ENCODE results near the gene EIF3B. TPM values are rescaled to one million over a fixed set of nuclear protein-coding genes. Genes with fewer than 3 reads are reported as not detected.

Gene EIF3B
- total RNA-seq, 1 experiment from 2014 or later = 87.0 TPM

DNA sequence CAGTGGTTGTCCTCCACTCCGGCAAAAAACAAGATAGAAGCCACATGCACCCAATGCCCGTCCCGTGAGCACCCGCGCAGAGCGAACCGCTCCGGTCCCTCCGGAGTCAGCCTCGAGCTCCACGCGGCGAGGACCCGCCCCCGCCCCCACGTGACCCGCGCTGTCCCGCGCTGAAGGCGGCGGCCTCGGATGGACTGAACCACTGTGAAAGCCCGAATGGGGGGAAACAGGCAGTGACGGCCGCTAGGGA lies 766 bp upstream of the EIF3B start:
- no peaks in the 10 kb centered on the region for H3K9me2 ChIP-seq (replicated peaks; ENCODE audit: insufficient read depth, low read length)
- H4K20me1 ChIP-seq (ENCODE audit: insufficient read depth, low read depth, low read length) = peaks cover 30% of the 10 kb centered on the region
- peak overlapping the region; percentile 91 for H3K4me2 ChIP-seq (ENCODE audit: low read depth, low read length, poor library complexity, severe bottlenecking)
- H3K9ac ChIP-seq (ENCODE audit: low read length) = peak overlapping the region; percentile 100
- H3K27ac ChIP-seq (ENCODE audit: low read length) = peak overlapping the region; percentile 93
- peak overlapping the region; percentile 100 for H3K4me3 ChIP-seq (ENCODE audit: low read length)
- H3K9me3 ChIP-seq (ENCODE audit: low read length) = no peaks in the 10 kb centered on the region
- peak overlapping the region; percentile 100 for H2AFZ ChIP-seq (ENCODE audit: low read length)
- peaks cover 58% of the 10 kb centered on the region for H3K79me2 ChIP-seq (ENCODE audit: low read length)
- H3K36me3 ChIP-seq (ENCODE audit: insufficient read depth, low read length) = peaks cover 22% of the 10 kb centered on the region
- peak; percentile 96 for DNase-seq
- H3K4me1 ChIP-seq (ENCODE audit: low read length) = peaks cover 26% of the 10 kb centered on the region
- H3K27me3 ChIP-seq (ENCODE audit: low read length) = no peaks in the 10 kb centered on the region

DNA sequence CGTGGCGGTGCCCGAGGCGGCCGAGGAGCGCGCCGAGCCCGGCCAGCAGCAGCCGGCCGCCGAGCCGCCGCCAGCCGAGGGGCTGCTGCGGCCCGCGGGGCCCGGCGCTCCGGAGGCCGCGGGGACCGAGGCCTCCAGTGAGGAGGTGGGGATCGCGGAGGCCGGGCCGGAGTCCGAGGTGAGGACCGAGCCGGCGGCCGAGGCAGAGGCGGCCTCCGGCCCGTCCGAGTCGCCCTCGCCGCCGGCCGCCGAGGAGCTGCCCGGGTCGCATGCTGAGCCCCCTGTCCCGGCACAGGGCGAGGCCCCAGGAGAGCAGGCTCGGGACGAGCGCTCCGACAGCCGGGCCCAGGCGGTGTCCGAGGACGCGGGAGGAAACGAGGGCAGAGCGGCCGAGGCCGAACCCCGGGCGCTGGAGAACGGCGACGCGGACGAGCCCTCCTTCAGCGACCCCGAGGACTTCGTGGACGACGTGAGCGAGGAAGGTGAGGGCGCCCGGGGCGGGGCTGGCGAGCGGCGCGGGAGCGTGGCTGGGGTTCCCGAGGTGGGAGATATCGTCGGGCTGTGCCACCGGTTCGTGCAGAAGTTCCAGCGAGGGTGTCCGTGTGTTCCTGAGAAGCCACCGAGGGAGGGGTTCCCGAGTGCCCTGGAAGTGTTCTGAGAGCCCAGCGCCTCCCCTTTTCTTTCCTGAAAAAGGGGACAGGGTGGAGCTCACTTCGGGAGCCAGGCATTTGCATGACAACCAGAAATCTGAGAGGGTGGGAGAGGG lies 495 bp downstream of the EIF3B start:
- Histone ChIP-seq H3K9me2 (replicated peaks; ENCODE audit: insufficient read depth, low read length) (no peaks in the 10 kb centered on the region), H3K27ac (ENCODE audit: low read length) (peak overlapping the region; percentile 74), H4K20me1 (ENCODE audit: insufficient read depth, low read depth, low read length) (peaks cover 42% of the 10 kb centered on the region), H3K79me2 (ENCODE audit: low read length) (peaks cover 71% of the 10 kb centered on the region), H3K4me3 (ENCODE audit: low read length) (peak overlapping the region; percentile 100), H3K9me3 (ENCODE audit: low read length) (no peaks in the 10 kb centered on the region), H3K4me2 (ENCODE audit: low read depth, low read length, poor library complexity, severe bottlenecking) (peak overlapping the region; percentile 85), H3K9ac (ENCODE audit: low read length) (peak overlapping the region; percentile 100), H3K27me3 (ENCODE audit: low read length) (no peaks in the 10 kb centered on the region), H3K4me1 (ENCODE audit: low read length) (peaks cover 26% of the 10 kb centered on the region), H2AFZ (ENCODE audit: low read length) (no peak overlapping the region), H3K36me3 (ENCODE audit: insufficient read depth, low read length) (peaks cover 33% of the 10 kb centered on the region)
- peak; percentile 71 for DNase-seq

DNA sequence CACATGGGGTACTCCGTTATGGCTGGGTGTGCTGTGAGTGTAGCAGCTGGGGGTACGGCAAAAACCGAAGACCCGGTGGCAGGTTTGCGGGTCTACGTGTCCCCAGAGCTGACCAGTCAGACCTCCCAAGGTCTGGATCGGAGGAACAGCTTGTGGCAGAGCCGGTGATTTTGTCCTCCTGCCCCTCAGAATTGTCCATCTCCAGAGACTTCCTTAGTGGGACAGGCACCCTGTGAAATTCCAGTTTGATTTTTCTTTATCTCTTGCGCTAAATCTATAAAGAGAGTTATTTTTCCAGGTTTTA lies 1.0 kb downstream of the EIF3B start:
- peaks cover 38% of the 10 kb centered on the region for H3K36me3 ChIP-seq (ENCODE audit: insufficient read depth, low read length)
- H3K4me3 ChIP-seq (ENCODE audit: low read length) = peak overlapping the region; percentile 100
- H3K4me1 ChIP-seq (ENCODE audit: low read length) = peaks cover 26% of the 10 kb centered on the region
- no peaks in the 10 kb centered on the region for H3K27me3 ChIP-seq (ENCODE audit: low read length)
- no peaks in the 10 kb centered on the region for H3K9me2 ChIP-seq (replicated peaks; ENCODE audit: insufficient read depth, low read length)
- H2AFZ ChIP-seq (ENCODE audit: low read length) = no peak overlapping the region
- peak overlapping the region; percentile 85 for H3K4me2 ChIP-seq (ENCODE audit: low read depth, low read length, poor library complexity, severe bottlenecking)
- DNase-seq = no peak
- H3K9ac ChIP-seq (ENCODE audit: low read length) = peak overlapping the region; percentile 100
- peaks cover 48% of the 10 kb centered on the region for H4K20me1 ChIP-seq (ENCODE audit: insufficient read depth, low read depth, low read length)
- H3K27ac ChIP-seq (ENCODE audit: low read length) = peak overlapping the region; percentile 74
- peaks cover 76% of the 10 kb centered on the region for H3K79me2 ChIP-seq (ENCODE audit: low read length)
- no peaks in the 10 kb centered on the region for H3K9me3 ChIP-seq (ENCODE audit: low read length)

DNA sequence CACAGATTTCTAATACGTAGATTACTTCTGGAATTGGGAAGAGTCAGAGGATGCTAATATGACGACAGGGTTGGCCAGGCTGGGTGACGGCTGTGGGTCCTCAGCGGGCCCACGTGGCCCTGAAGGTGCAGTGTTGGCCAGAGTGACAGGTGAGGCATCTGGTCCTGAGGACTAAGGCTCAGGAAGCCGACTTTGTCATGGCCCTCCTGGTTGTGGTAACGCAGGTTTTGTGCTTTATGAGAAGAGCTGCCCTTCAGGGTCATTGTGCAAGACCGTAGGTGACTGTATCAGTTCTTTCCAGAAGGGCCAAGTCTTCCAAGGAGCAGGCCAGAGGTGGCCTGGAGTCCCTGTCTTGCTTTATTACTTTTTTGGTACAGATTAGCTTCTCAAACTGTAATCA lies 2.5 kb downstream of the EIF3B start:
- no peak overlapping the region for H3K27ac ChIP-seq (ENCODE audit: low read length)
- no peaks in the 10 kb centered on the region for H3K27me3 ChIP-seq (ENCODE audit: low read length)
- no peaks in the 10 kb centered on the region for H3K9me2 ChIP-seq (replicated peaks; ENCODE audit: insufficient read depth, low read length)
- H3K9me3 ChIP-seq (ENCODE audit: low read length) = no peaks in the 10 kb centered on the region
- H3K9ac ChIP-seq (ENCODE audit: low read length) = no peak overlapping the region
- peaks cover 43% of the 10 kb centered on the region for H3K36me3 ChIP-seq (ENCODE audit: insufficient read depth, low read length)
- H3K79me2 ChIP-seq (ENCODE audit: low read length) = peaks cover 78% of the 10 kb centered on the region
- peak overlapping the region; percentile 85 for H3K4me2 ChIP-seq (ENCODE audit: low read depth, low read length, poor library complexity, severe bottlenecking)
- DNase-seq = no peak
- no peak overlapping the region for H3K4me3 ChIP-seq (ENCODE audit: low read length)
- H3K4me1 ChIP-seq (ENCODE audit: low read length) = peaks cover 26% of the 10 kb centered on the region
- H4K20me1 ChIP-seq (ENCODE audit: insufficient read depth, low read depth, low read length) = peaks cover 52% of the 10 kb centered on the region
- no peak overlapping the region for H2AFZ ChIP-seq (ENCODE audit: low read length)

DNA sequence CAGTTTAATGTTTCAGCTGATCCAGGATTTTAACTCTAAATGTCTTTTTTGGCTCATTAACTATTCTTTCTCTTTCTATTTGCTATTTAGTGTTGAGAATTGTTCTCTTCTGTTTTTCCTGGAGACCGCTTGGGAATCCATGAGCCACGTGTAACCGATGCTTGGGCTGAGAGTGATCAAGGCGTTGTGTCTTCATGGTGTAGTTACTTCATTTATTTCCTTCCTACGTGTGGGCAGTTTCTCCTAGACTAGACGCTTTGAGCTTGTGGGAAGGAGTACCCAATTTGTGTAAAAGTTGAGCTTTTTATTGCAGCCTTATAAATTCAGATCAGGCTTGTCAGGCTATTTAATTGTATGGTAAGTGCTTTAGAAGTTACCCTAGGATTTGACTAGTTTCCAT lies 2.9 kb downstream of the EIF3B start:
- no peak overlapping the region for H3K27ac ChIP-seq (ENCODE audit: low read length)
- H3K4me1 ChIP-seq (ENCODE audit: low read length) = peaks cover 26% of the 10 kb centered on the region
- no peak overlapping the region for H2AFZ ChIP-seq (ENCODE audit: low read length)
- H3K4me3 ChIP-seq (ENCODE audit: low read length) = no peak overlapping the region
- no peak overlapping the region for H3K4me2 ChIP-seq (ENCODE audit: low read depth, low read length, poor library complexity, severe bottlenecking)
- no peaks in the 10 kb centered on the region for H3K27me3 ChIP-seq (ENCODE audit: low read length)
- H3K36me3 ChIP-seq (ENCODE audit: insufficient read depth, low read length) = peaks cover 47% of the 10 kb centered on the region
- H3K79me2 ChIP-seq (ENCODE audit: low read length) = peaks cover 80% of the 10 kb centered on the region
- DNase-seq = no peak
- H4K20me1 ChIP-seq (ENCODE audit: insufficient read depth, low read depth, low read length) = peaks cover 56% of the 10 kb centered on the region
- H3K9me3 ChIP-seq (ENCODE audit: low read length) = no peaks in the 10 kb centered on the region
- H3K9ac ChIP-seq (ENCODE audit: low read length) = no peak overlapping the region
- no peaks in the 10 kb centered on the region for H3K9me2 ChIP-seq (replicated peaks; ENCODE audit: insufficient read depth, low read length)

DNA sequence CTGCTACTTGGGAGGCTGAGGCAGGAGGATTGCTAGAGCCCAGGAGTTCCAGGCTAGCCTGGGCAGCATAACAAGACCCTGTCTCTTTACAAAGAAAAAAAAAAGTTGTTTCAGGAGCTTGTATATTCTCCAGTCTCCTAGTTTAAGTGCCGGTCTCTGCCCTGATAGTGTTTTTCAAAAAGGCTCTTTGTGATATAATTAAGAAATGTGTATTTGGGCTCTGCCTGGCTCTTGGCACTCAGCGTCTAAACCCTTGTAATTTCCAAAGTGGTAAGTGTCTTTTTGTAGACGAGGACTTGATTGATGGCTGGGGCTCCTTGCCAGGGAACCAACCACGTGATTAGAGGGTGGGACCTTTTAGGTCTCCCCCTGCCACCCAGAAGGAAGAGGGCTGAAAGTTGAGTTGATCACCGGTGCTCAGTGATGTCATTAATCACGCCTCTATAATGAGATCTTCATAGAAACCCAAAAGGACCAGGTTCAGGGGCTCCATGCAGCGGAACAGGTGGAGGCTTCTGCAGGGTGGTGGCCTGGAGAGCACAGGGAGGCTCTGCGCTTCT lies 4.4 kb downstream of the EIF3B start:
- Histone ChIP-seq H3K9me3 (ENCODE audit: low read length) (no peaks in the 10 kb centered on the region), H3K79me2 (ENCODE audit: low read length) (peaks cover 72% of the 10 kb centered on the region), H3K36me3 (ENCODE audit: insufficient read depth, low read length) (peaks cover 56% of the 10 kb centered on the region), H2AFZ (ENCODE audit: low read length) (no peak overlapping the region), H3K4me3 (ENCODE audit: low read length) (no peak overlapping the region), H3K9me2 (replicated peaks; ENCODE audit: insufficient read depth, low read length) (no peaks in the 10 kb centered on the region), H3K4me1 (ENCODE audit: low read length) (peaks cover 16% of the 10 kb centered on the region), H4K20me1 (ENCODE audit: insufficient read depth, low read depth, low read length) (peaks cover 60% of the 10 kb centered on the region), H3K27ac (ENCODE audit: low read length) (no peak overlapping the region), H3K4me2 (ENCODE audit: low read depth, low read length, poor library complexity, severe bottlenecking) (no peak overlapping the region), H3K9ac (ENCODE audit: low read length) (no peak overlapping the region), H3K27me3 (ENCODE audit: low read length) (no peaks in the 10 kb centered on the region)
- no peak for DNase-seq

DNA sequence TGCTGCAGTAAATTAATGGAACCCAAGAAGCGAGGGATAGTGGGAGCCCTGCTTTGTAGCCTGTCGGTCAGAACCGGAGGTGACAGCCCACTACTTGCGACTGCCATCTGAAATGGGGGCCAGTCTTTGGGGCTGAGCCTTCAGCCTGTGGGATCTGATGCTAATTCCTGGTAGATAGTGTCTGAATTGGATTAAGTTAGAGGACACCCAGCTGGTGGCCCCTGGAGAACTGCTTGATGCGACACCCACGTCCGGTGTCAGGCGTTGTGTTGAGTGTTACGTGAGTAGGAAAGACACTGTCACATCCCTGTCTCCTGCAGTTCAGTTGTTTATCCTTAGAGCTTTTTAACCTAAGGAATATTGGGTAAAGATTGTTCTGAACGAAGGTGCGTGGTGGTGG lies 5.0 kb downstream of the EIF3B start:
- Histone ChIP-seq H3K4me1 (ENCODE audit: low read length) (peaks cover 16% of the 10 kb centered on the region), H4K20me1 (ENCODE audit: insufficient read depth, low read depth, low read length) (peaks cover 64% of the 10 kb centered on the region), H3K36me3 (ENCODE audit: insufficient read depth, low read length) (peaks cover 61% of the 10 kb centered on the region), H3K9me3 (ENCODE audit: low read length) (no peaks in the 10 kb centered on the region), H2AFZ (ENCODE audit: low read length) (no peak overlapping the region), H3K79me2 (ENCODE audit: low read length) (peaks cover 77% of the 10 kb centered on the region), H3K9ac (ENCODE audit: low read length) (no peak overlapping the region), H3K9me2 (replicated peaks; ENCODE audit: insufficient read depth, low read length) (no peaks in the 10 kb centered on the region), H3K27me3 (ENCODE audit: low read length) (no peaks in the 10 kb centered on the region), H3K4me3 (ENCODE audit: low read length) (no peak overlapping the region), H3K27ac (ENCODE audit: low read length) (no peak overlapping the region), H3K4me2 (ENCODE audit: low read depth, low read length, poor library complexity, severe bottlenecking) (no peak overlapping the region)
- no peak for DNase-seq

DNA sequence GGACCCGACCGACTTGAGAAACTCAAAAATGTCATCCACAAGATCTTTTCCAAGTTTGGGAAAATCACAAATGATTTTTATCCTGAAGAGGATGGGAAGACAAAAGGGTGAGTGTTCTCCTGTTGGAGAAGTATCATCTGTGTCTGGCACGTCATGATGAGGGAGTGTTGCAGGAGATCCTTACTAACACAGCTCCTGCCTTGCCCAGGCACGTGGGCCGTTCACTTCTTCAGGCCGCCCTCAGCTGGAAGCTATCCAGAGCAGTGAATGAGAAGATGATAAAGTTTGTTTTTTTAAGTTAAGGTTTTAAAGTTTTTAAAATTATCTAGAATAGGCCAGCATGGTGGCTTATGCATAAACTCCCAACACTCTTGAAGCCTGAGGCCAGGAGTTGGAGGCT lies 6.2 kb downstream of the EIF3B start:
- Histone ChIP-seq H3K9me2 (replicated peaks; ENCODE audit: insufficient read depth, low read length) (no peaks in the 10 kb centered on the region), H3K36me3 (ENCODE audit: insufficient read depth, low read length) (peaks cover 70% of the 10 kb centered on the region), H3K9ac (ENCODE audit: low read length) (no peak overlapping the region), H3K27me3 (ENCODE audit: low read length) (no peaks in the 10 kb centered on the region), H3K27ac (ENCODE audit: low read length) (no peak overlapping the region), H3K4me3 (ENCODE audit: low read length) (no peak overlapping the region), H3K4me1 (ENCODE audit: low read length) (peaks cover 15% of the 10 kb centered on the region), H3K79me2 (ENCODE audit: low read length) (peaks cover 76% of the 10 kb centered on the region), H2AFZ (ENCODE audit: low read length) (no peak overlapping the region), H3K9me3 (ENCODE audit: low read length) (no peaks in the 10 kb centered on the region), H4K20me1 (ENCODE audit: insufficient read depth, low read depth, low read length) (peaks cover 67% of the 10 kb centered on the region), H3K4me2 (ENCODE audit: low read depth, low read length, poor library complexity, severe bottlenecking) (no peak overlapping the region)
- no peak for DNase-seq

Data from Karpas-422 (cell line).